Pons (tissue), 1 donor: Measurements from ENCODE around the gene SHISA5.
"Not testable (repeated sequence)": the region's sequence is repeated elsewhere in the genome, so short reads cannot be mapped to it uniquely, and the experiment has no call there.

ENCODE experiments used
- DNase-seq: peaks from one replicate; pipeline ENCODE4 v3.0.0-alpha.2; 2016; ENCODE audit warnings: low spot score

Gene SHISA5

DNA sequence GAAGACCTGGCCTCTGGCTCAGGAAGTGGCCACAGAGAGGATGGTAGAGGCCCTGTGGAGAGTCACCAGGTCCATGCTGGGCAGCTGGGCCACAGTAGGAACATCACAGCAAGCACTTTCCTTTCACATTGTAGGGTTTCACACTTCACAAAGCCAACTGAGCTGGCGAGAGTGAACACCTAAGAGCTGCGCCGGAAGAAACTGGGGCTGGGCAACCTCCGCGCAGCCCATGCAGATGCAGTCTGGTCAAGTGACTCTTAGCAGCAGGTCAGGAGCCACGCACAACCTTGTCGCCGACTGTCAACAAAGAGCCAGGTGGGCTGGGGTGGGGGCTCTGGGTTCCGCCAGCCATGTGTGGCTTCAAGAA lies 15.3 kb upstream of the SHISA5 start:
- no peak for DNase-seq

DNA sequence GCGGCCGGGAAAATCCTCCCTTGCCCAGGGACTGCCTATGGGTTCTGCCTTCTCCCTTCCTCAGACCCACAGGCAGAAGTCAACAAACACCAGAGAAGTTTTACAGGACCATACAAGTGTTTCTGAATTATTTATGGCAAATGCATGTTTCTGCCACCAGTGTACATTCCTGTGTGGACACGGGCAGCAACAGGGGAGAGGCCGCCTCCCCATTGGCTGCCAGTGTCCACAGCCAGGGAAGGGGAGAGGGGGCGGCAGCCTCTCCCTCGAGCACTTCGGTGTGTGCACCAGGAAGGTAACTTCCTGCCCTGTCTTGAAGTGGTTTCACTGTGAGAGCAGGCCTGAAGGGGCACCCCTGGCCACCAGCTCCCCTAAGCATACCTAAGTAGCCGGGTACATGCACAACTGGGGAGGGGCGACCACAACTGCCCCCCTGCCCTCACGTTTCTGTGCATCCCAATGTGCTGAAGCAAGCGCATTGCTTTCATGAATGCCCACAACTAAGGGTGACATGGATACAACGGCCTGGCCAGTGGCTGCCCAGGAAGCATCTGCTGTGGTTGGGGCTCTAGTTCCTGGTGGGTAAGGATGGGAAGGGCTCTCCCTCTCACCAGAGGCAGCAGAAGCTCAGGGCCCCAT lies 14.8 kb upstream of the SHISA5 start:
- DNase-seq, result no peak

DNA sequence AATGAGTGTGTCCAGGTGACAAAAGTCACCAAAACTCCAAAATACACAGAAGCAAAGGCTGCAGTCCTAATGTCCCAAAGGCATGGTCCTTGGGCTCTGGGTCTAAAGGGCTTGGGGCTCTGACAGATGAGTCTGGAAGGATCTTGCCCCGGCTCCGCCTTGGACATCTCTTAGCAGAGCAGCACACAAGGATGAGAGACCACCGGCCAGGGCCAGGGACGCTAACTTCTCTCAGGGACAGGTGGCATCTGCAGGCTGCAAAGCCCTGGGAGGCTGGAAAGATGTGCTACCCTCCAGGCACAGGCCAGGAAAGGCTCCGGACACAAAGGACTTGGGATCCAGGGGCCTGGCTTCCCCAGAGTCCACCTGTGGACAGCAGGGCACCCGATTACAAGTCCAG lies 14.1 kb upstream of the SHISA5 start:
- no peak for DNase-seq

DNA sequence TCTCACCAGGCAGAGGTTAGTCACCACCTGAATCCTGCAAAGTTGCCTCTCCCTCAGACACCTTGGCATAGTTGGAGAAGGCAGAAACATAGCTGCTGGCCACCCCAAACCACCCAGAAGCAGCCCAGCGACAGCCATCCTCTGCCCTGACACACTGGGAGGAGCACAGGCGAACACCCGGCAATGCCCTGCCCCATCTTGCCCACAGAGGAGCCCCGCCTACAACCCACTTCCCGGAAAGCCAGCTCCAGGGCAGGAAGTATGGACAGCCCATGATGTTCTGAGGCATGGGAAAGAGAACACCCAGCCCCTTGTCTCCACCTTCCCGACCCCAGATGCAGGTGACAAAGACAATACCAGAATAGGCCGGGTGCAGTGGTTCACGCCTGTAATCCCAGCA lies 12.6 kb upstream of the SHISA5 start:
- DNase-seq, result no peak

DNA sequence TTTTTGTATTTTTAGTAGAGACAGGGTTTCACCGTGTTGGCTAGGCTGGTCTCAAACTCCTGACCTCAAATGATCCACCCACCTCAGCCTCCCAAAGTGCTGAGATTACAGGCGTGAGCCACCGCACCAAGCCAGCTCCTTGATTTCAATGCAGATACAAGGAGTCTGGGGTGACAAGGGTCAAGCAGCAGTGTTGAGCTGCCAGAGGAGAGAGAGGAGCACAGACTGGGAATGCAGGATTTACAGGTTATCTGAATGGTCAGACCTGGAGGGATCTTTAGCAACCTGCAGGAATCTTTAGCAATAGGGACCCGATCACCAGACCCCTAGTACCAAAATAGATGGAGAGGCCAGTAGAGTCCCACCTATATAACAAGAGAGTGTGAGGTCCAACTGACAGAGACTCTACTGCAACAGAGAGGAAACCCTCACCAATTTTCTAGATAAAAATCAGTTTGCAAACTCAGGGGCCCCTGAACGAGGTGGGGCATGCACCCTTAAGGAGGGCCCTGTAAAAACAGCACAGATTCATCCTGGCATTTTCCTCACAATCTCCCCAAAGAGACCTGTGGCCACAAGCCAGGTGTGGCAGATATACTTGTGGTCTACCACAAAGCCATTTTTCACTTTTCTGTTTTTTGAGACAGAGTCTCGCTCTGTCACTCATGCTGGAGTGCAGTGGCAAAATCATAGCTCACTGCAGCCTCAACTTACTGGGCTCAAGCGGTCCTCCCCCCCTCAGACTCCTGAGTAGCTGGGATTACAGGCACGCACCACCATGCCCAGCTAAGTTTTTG lies 10.7 kb upstream of the SHISA5 start:
- no peak for DNase-seq

DNA sequence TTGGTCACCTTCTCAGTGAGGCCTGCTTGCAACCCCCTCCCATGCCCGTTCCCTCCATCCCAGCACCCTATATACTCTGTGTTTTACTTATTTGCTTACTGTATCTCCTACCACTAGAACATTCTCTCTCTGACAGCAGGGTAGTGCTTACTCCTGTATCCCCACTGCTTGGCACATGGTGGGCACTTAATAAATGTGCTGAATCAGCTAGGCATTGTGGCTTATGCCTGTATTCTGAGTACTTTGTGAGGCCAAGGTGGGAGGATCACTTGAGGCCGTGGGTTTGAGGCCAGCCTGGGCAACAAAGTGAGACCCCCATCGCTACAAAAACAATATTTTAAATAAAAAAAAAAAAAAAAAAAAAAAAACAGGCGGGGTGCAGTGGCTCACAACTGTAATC lies 7.6 kb upstream of the SHISA5 start:
- no peak for DNase-seq

DNA sequence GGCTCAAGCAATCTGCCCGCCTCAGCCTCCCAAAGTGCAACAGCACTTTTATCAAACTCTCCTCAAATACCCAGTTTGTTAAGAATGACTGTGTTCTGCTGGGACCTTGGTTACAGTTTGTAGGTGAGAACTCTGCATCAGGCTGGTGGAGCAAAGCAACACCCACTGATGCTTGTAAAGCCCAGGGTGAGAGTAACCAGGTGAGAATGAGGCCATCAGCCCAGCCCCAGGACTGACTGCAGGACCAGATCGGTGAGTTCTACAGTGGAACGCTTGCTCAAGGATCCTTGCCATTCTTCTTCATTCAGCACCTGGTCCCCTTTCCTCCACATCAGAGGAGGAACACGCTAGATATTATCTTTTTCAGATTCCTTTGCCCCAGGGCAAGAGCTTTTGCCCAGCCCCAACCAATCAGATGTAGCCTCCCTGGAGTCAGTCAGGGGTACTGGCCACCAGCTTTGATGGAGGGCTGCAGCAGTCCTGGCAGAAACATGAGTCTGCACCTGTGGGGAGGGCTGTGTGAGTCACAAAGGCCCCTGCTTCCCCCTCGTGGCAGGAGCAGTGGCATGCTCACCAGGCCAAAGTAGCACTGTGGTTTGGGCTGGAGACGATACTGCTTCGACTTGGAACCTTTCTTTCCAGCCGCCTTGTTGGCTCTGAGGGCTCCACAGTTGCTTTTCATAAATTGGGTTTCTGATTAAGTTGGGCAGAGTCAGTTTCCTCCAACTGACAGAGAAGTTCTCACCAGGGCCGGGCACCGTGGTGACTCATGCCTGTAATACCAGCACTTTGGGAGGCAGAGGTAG lies 3.5 kb upstream of the SHISA5 start:
- no peak for DNase-seq

DNA sequence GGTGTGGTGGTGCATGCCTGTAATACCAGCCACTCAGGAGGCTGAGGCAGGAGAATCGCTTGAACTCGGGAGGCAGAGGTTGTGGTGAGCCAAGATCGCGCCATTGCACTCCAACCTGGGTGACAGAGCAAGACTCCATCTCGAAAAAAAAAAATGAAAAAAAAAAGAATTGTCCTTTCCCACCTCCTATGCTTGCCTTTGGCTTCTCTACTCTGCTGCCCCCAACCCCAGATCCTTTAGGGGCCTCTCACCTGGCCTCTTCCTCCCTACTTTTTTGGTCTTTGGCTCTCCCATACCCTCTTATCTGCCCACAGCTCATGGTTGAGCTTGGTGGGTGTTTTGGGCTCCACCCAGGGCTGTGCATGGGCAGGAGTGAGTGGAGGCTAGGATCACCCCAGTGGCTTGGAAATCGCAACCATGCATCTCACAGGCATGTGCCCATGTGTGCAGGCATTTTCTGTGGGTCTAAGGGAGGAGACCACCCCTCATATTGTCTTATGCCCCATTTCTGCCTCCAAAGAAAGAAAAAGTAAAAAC lies 2.1 kb upstream of the SHISA5 start:
- no peak for DNase-seq

DNA sequence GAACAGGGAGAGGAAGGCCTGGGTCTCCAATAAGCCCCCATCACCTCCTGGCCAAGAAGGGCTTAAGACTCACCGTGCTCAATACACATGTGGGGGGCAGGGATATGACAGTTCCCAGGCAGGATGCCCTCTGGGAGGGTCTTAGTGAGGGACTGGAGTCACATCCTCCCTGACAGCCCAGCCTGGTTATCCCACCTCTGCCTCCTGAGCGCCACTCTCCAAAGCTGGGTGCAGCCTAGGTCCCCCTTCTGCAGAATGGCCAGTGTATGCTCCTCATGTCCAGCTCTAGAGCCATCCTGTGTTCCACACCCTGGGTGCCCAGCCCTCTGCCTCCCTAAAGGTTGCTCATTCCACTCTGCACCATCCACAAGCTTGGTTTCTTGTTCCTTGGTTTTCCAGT lies 1.2 kb upstream of the SHISA5 start:
- no peak for DNase-seq

DNA sequence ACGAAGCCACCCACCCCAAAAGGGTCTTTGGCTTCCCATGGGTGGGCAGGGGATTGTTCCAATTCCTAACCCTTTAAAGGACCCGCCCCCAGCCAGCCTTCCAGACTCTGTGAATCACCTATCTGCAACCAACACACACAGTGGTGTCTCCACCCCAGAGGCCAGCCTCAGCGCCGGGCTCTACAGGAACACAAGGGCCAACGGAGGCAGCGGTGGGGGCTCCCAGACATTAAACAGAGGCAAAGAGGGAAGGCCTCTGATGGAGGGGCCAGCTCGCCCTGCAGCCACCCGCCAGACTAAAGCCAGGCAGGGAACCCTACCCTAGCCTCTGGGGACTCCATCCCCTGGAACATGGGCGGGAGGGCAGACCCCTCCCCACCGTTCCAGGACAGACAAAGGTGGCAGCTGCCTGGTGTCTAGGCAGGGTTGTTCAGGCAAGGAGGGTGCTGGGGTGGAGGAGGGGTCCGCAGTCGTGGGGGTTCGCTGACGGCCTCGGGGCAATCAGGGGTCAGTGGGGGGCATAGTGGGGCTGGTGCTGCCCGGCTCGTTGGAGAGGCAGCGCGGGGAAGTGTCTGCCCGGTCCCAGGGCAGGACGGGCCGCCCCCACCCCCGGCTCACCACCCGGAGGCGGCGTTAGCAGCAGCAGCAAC lies 448 bp downstream of the SHISA5 start:
- DNase-seq, result no peak

DNA sequence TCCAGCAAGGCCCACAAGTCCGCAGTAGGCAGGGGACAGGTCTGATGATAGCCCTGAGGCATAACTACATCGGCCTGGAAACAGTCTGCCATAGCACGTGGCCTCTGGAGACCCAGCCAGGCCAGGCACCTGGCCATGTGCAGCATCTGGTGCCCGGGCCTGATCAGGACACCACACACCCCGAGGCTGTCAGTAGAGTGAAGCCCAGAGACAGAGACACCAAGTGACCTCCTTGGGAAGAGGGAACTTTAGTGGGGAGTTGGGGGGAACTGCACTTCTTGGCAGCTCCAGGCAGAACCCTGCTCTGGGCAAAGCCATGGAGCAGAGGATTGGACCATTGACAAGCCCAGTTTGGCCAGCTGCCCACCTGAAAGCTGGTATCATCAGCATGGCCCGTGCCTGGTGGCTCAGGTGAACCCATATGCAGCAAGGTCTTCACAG lies 1.2 kb downstream of the SHISA5 start:
- peak; percentile 15 for DNase-seq

DNA sequence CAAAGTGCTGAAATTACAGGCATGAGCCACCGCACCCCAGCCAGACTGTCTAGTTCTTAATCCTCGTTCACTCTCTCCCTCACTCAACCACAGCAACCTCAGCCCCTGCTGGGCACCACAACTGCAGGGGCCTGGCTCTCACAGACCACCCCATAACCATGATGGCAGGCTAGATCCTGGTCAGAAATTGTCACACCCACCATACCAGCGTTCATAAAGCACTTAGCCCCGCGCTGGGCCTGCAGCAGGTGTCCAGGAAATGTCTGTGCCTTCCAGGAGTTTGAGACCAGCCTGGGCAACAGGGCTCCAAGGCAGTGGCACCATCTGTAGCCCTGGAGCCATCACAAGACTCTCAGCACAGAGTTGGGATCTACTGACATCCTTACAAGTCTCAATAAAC lies 1.9 kb downstream of the SHISA5 start:
- DNase-seq, result no peak

DNA sequence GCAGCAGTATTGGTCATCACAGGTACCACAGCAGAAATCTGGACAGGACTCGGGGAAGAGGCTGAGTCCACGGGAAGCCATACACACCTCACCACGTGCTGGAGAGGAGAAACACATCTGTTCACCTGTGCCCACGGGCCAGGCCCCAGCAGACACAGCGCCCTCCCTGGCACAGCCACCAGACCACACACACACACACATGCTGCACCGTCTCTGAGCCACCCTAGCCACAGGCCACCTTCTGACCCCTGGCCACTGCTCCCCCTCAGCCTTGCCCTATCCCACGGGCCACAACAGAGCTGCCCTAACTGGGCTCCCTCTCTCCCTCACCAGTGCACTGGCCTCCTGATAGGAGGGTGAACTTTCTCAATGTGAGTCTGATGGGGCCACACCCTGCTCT lies 2.8 kb downstream of the SHISA5 start:
- DNase-seq, result no peak

DNA sequence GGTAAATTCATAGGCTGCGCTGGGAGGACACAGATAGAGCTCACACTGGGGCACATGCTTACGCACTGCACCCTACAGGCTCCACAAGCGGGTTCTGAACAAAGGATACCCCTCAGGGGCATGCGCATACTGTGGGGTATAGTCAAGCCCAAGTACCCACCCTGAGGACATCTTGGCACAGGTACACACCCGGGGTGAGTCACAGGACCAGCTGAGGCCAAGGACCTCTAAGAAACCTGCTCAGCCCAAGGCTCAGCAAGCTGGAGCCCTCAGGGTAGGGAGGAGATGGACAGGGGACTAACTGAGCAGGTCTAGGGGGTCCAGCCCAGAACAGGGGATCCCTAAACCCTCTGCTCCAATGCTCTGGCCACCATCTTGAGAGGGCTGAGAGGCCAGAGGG lies 3.3 kb downstream of the SHISA5 start:
- DNase-seq, result no peak

DNA sequence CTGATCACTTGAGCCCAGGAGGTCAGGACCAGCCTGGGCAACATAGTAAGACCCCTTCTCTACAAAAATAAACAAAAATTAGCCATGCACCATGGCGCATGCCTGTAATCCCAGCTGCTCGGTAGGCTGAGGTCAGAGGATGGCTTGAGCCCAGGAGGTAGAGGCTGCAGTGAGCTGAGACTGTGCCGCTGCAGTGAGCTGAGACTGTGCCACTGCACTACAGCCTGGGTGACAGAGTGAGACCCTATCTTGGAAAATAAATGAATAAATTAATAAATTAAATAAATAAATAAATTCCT lies 10.8 kb downstream of the SHISA5 start:
- DNase-seq, result no peak

DNA sequence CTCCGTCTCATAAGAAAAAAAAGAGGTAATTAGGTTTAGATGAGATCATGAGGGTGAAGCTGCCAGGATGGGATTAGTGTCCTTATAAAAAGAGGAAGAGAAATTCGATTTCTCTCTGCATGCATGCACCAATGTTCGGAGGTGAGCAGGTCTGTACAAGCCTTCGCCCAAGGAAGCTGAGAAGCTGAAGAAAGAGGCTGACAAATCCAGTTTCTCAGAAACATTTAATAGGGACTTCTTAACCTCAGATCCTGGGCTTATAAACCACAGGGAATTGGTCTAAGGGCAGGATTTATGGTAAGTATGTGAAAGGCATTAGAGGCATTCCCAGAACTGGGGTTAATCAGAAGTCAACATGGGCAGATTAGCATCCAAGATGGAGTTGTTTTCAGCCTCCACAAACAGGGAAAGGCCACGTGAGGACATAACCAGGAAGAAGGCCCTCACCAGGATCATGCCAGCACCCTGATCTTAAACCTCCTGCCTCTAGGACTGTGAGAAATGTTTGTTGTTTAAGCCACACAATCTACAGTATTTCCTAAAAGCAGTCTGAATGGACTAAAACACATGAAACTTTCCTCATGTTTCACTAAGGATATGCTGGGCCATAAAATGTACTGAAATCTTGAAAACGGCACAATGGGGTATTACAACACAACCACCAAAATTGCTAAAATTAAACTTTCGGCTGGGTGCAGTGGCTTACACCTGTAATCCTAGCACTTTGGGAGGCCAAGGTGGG lies 11.3 kb downstream of the SHISA5 start:
- no peak for DNase-seq

DNA sequence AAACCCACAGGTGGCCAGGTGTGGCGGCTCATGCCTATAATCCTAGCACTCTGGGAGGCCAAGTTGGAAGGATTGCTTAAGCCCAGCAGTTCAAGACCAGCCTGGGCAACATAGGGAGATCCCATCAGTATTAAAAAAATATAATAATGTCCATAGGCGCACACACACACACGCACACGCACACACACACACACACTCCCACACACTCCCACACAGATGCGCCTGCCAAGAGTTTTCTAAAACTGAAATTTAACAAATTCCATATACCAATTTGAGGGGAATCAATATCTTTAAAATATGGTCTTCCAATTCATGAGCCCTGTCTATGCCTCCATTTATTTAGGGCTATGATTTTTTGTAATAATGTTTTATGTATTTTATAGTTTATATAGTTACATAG lies 17.0 kb downstream of the SHISA5 start:
- DNase-seq, result no peak

DNA sequence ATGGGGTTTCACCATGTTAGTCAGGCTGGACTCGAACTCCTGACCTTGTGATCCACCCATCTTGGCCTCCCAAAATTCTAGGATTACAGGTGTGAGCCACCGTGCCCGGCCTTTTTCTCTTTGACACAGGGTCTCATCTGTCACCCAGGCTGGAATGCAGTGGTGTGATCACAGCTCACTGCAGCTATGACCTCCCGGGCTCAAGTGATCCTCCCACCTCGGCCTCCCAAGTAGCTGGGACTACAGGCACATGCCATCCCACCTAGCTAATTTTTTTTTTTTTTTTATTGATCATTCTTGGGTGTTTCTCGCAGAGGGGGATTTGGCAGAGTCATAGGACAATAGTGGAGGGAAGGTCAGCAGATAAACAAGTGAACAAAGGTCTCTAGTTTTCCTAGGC lies 21.2 kb downstream of the SHISA5 start:
- not testable (repeated sequence) for DNase-seq

DNA sequence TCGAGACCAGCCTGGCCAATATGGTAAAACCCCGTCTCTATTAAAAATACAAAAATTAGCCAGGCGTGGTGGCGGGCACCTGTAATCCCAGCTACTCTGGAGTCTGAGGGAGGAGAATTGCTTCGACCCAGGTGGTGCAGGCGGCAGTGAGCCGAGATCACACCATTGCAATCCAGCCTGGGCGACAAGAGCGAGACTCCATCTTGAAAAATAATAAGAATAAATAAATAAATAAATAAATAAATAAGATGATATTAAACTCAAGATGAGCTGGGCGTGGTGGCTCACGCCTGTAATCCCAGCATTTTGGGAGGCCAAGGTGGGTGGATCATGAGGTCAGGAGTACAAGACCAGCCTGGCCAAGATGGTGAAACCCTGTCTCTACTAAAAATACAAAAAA lies 23.1 kb downstream of the SHISA5 start:
- not testable (repeated sequence) for DNase-seq

DNA sequence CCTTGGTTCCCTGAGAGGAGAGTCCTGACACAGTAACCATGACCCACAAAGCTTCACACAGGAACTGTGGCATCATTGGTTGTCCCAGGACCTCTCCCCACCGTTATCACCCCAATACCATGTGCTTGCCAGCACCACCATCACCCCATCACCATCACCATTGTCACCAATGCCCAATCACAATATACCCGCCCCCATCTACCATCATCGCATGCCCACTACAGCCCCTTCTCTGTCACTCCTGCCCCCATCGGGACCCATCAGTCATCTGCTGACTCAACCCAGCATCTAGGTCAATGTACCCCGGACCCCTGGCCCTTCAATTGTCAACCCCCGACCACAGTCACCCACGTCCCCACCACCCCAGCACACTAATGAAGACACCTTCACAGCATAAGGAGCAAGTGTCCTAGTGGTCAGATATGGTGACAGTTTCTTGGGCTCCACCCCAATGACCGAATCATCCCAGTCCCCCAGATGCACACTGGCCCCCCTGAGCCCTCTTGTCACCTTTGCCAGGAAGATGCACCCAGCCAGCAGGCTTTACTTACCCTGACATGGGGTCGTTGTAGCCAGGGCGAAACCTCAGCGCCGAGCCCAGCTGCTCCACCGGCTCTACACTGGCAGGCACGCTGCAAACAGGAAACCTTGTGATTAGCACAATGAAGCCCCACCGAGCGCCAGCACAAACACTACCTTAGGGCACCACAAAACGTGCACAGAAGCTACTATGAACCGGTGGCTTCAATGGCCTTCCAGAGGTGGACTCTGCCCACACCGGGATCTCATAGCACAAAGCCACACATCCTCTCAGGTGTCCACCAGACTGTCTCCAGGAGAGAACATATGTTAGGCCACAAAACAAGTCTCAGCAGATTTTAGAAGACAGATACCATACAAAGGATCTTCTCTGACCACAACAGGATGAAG lies 25.1 kb downstream of the SHISA5 start:
- no peak for DNase-seq
